ENCODE results near the gene ABCC5. TPM values are rescaled to one million over a fixed set of nuclear protein-coding genes. Genes with fewer than 3 reads are reported as not detected.

Gene ABCC5
- total RNA-seq, 1 donor from 2014 or later: 61.2 TPM

GRCh38 chr3:183911087-183911486, 106.6 kb downstream of the ABCC5 start:
- no peak for DNase-seq (ENCODE audit: extremely low spot score, unreplicated experiment)
- H3K4me1 Mint-ChIP-seq (ENCODE audit: unreplicated experiment): no peaks in the 10 kb centered on the region
- TF ChIP-seq CTCF (conservative IDR thresholded peaks at IDR 0.05): no peak
- H3K27me3 Mint-ChIP-seq: peaks cover 7% of the 10 kb centered on the region
- no peak overlapping the region for H3K4me3 Mint-ChIP-seq
- H3K27ac Mint-ChIP-seq: no peak overlapping the region
- no peaks in the 10 kb centered on the region for H3K9me3 Mint-ChIP-seq
- H3K36me3 Mint-ChIP-seq: no peaks in the 10 kb centered on the region

GRCh38 chr3:183909030-183909600, 108.6 kb downstream of the ABCC5 start:
- no peak overlapping the region for H3K4me3 Mint-ChIP-seq
- peaks cover 7% of the 10 kb centered on the region for H3K27me3 Mint-ChIP-seq
- H3K4me1 Mint-ChIP-seq (ENCODE audit: unreplicated experiment): no peaks in the 10 kb centered on the region
- no peaks in the 10 kb centered on the region for H3K9me3 Mint-ChIP-seq
- DNase-seq (ENCODE audit: extremely low spot score, unreplicated experiment): no peak
- no peak for TF ChIP-seq CTCF (conservative IDR thresholded peaks at IDR 0.05)
- no peak overlapping the region for H3K27ac Mint-ChIP-seq
- H3K36me3 Mint-ChIP-seq: no peaks in the 10 kb centered on the region

- peaks cover 7% of the 10 kb centered on the region for H3K27me3 Mint-ChIP-seq
- H3K4me1 Mint-ChIP-seq (ENCODE audit: unreplicated experiment): no peaks in the 10 kb centered on the region
- H3K9me3 Mint-ChIP-seq: no peaks in the 10 kb centered on the region
- no peak for TF ChIP-seq CTCF (conservative IDR thresholded peaks at IDR 0.05)
- no peaks in the 10 kb centered on the region for H3K36me3 Mint-ChIP-seq
- H3K27ac Mint-ChIP-seq: no peak overlapping the region
- no peak overlapping the region for H3K4me3 Mint-ChIP-seq
- DNase-seq (ENCODE audit: extremely low spot score, unreplicated experiment): no peak
These were observed 109.8 kb downstream of the ABCC5 start for GRCh38 chr3:183907911-183908331.

GRCh38 chr3:183907176-183907575, 110.5 kb downstream of the ABCC5 start:
- Mint-ChIP-seq H3K4me3 (no peak overlapping the region), H3K36me3 (no peaks in the 10 kb centered on the region), H3K27me3 (peaks cover 7% of the 10 kb centered on the region), H3K27ac (no peak overlapping the region), H3K4me1 (ENCODE audit: unreplicated experiment) (no peaks in the 10 kb centered on the region), H3K9me3 (no peaks in the 10 kb centered on the region)
- no peak for TF ChIP-seq CTCF (conservative IDR thresholded peaks at IDR 0.05)
- DNase-seq (ENCODE audit: extremely low spot score, unreplicated experiment): no peak

GRCh38 chr3:183906234-183906921, 111.3 kb downstream of the ABCC5 start:
- TF ChIP-seq CTCF (conservative IDR thresholded peaks at IDR 0.05): no peak
- H3K27ac Mint-ChIP-seq: no peak overlapping the region

More at GRCh38 chr3:183906234-183906921, 111.3 kb downstream of the ABCC5 start:
- H3K36me3 Mint-ChIP-seq: no peaks in the 10 kb centered on the region
- H3K4me3 Mint-ChIP-seq: no peak overlapping the region
- H3K9me3 Mint-ChIP-seq: no peaks in the 10 kb centered on the region
- peaks cover 9% of the 10 kb centered on the region for H3K27me3 Mint-ChIP-seq
- no peak for DNase-seq (ENCODE audit: extremely low spot score, unreplicated experiment)
- no peaks in the 10 kb centered on the region for H3K4me1 Mint-ChIP-seq (ENCODE audit: unreplicated experiment)
